Thyroid gland (tissue), 4 donors: ENCODE data around the gene ACVR2B. TPM values are rescaled to one million over a fixed set of nuclear protein-coding genes. Genes with fewer than 3 reads are reported as not detected.

Source experiments
- DNase-seq, 2 donors: peaks; one replicate each; pipeline ENCODE4 v3.0.0-alpha.2; 2019
- H3K27ac ChIP-seq, 3 donors: fragments of 200-600 bp; sonication (generic); 1 replicate in 2 of 3; 2 replicates in 1 of 3; pipeline ENCODE4 v1.5.1; 2016 to 2019; ENCODE audit warnings: mild to moderate bottlenecking in 1 of 3, moderate library complexity in 1 of 3
- H3K27me3 ChIP-seq: fragments of 200-600 bp; sonication (generic); one replicate; pipeline ENCODE4 v1.5.1; 2019
- H3K36me3 ChIP-seq, 2 donors: fragments of 200-600 bp; sonication (generic); one replicate each; pipeline ENCODE4 v1.5.1; 2016 to 2019
- H3K4me1 ChIP-seq, 2 donors: fragments of 200-600 bp; sonication (generic); one replicate each; pipeline ENCODE4 v1.5.1; 2017 to 2019
- H3K4me3 ChIP-seq, 3 donors: fragments of 200-600 bp; sonication (generic); replicated peaks in 1 of 3; 1 replicate in 2 of 3; 2 replicates in 1 of 3; pipeline ENCODE4 v1.5.1; 2016; ENCODE audit warnings: mild to moderate bottlenecking in 1 of 3
- H3K9me3 ChIP-seq: fragments of 200-600 bp; sonication (generic); one replicate; pipeline ENCODE4 v1.5.1; 2017
- CTCF ChIP-seq, 6 experiments: fragments of 200-600 bp in 3 of 6; fragments of 450-650 bp in 3 of 6; sonication (generic) in 3 of 6; IDR thresholded peaks; one replicate each; pipeline ENCODE4 v1.5.1; 2016 to 2019; ENCODE audit warnings: antibody characterized with exemption in 6 of 6, mild to moderate bottlenecking in 2 of 6, inconsistent platforms in 1 of 6, moderate library complexity in 1 of 6
- POLR2A ChIP-seq, 2 donors: fragments of 450-650 bp; IDR thresholded peaks; one replicate each; pipeline ENCODE4 v1.6.1; 2017; ENCODE audit warnings: antibody characterized with exemption in 2 of 2, mild to moderate bottlenecking in 2 of 2, moderate library complexity in 1 of 2
- WGBS, 2 donors: methylation state at CpG; one replicate each; pipeline ENCODE4 v1.1.5; 2017; 5-methylcytosine and 5-hydroxymethylcytosine counted together
- intact Hi-C: fragments of 100-400 bp; cut with DNase I; formaldehyde crosslinking; loops from one replicate; pipeline ENCODE4 v1.15.1; 2023
- total RNA-seq, 4 donors: library from RNA; depleted of rRNA; stranded (reverse); fragments of >200 nt; gene quantifications; one replicate each; pipeline ENCODE4 v1.2.3, GENCODE V29; 2016

Gene ACVR2B
- total RNA-seq, 4 donors from 2014 or later, result 5.1 to 12.2 (median 7.7) TPM

DNA sequence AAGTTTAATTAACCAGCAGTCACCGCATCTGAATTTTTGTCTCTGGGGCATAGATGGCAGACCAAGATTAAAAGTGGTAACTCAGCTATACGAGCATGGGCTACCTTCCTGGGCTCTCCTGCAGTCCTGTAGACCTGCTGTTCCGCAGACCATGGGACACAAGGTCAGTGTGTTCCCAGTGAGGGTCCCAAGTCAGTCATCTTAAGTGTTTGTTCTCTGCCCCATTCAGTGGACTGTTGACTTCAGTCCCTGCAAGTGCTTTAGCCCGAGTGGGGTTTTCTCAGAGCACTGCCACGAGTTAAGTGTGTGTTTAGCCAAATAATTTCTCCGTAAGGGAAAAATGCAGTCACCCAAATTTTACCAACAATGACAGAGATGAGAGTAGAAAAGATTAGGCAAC is 37.5 kb downstream of the ACVR2B start:
- peaks cover 0 to 3% of the 10 kb centered on the region in 2 donors for H3K4me1 ChIP-seq
- H3K27ac ChIP-seq, result no peak overlapping the region
- 77 to 83% methylated on average over 6 of the region's 6 CpGs for whole genome bisulfite sequencing, 2 donors
- H3K4me3 ChIP-seq, result no peak overlapping the region
- no peaks in the 10 kb centered on the region for H3K27me3 ChIP-seq
- no peaks in the 10 kb centered on the region for H3K36me3 ChIP-seq
- no peak for DNase-seq
- H3K9me3 ChIP-seq, result no peaks in the 10 kb centered on the region
- intact Hi-C loops, result no loop called here
- no peak for TF ChIP-seq POLR2A (IDR thresholded peaks at IDR 0.05)
- TF ChIP-seq CTCF (IDR thresholded peaks at IDR 0.05), result no peak

- TF ChIP-seq CTCF (IDR thresholded peaks at IDR 0.05) (no peak), POLR2A (IDR thresholded peaks at IDR 0.05) (no peak)
- no peak for DNase-seq
- H3K4me1 ChIP-seq, result peaks cover 0 to 4% of the 10 kb centered on the region in 2 donors
- H3K9me3 ChIP-seq, result no peaks in the 10 kb centered on the region
- intact Hi-C loops, result no loop called here
- H3K27ac ChIP-seq, result no peak overlapping the region
- H3K4me3 ChIP-seq, result no peak overlapping the region
- no peaks in the 10 kb centered on the region for H3K27me3 ChIP-seq
- 85 to 91% methylated on average over 4 of the region's 4 CpGs for WGBS, 2 donors
- H3K36me3 ChIP-seq, result no peaks in the 10 kb centered on the region
Observed at GRCh38 chr3:38493031-38493430, 39.3 kb downstream of the ACVR2B start.

- Histone ChIP-seq H3K9me3 (no peaks in the 10 kb centered on the region), H3K27ac (peak within 1 kb of the TSS in 2 of 3 donors; percentile 57 to 73), H3K4me1 (peaks cover 0 to 4% of the 10 kb centered on the region in 2 donors), H3K36me3 (no peaks in the 10 kb centered on the region), H3K4me3 (peak within 1 kb of the TSS; percentile 46 to 73 (median 51)), H3K27me3 (no peaks in the 10 kb centered on the region)
- TF ChIP-seq POLR2A (IDR thresholded peaks at IDR 0.05) (peak in 1 of 2 donors; percentile 46), CTCF (IDR thresholded peaks at IDR 0.05) (peak; percentile 54 to 94 (median 76))
- DNase-seq, result peak; percentile 90 to 95
- WGBS, 2 donors, result 1% methylated on average over 22 to 28 of the region's 53 CpGs
- intact Hi-C loops, result no loop called here
Observed at GRCh38 chr3:38496131-38496910, 42.6 kb downstream of the ACVR2B start, which contains the start of gene EXOG. EXOG (plus strand) TSS chr3:38496340; CDS start chr3:38496368, 28 bp downstream.

- peaks cover 0 to 4% of the 10 kb centered on the region in 2 donors for H3K4me1 ChIP-seq
Observed at GRCh38 chr3:38497031-38497430, 43.3 kb downstream of the ACVR2B start.

More at GRCh38 chr3:38497031-38497430, 43.3 kb downstream of the ACVR2B start:
- 46 to 60% methylated on average over 4 of the region's 4 CpGs for WGBS, 2 donors
- H3K27ac ChIP-seq, result no peak overlapping the region
- intact Hi-C loops, result no loop called here
- H3K9me3 ChIP-seq, result no peaks in the 10 kb centered on the region
- H3K4me3 ChIP-seq, result peak overlapping the region in 2 of 3 donors; percentile 46 to 51
- TF ChIP-seq CTCF (IDR thresholded peaks at IDR 0.05) (no peak), POLR2A (IDR thresholded peaks at IDR 0.05) (no peak)
- peaks cover 0 to under 1% of the 10 kb centered on the region in 2 donors for H3K36me3 ChIP-seq
- no peaks in the 10 kb centered on the region for H3K27me3 ChIP-seq
- DNase-seq, result no peak
